WTC11 (cell line): ENCODE measurements around the gene GATA2. TPM values are rescaled to one million over a fixed set of nuclear protein-coding genes. Genes with fewer than 3 reads are reported as not detected.

Source experiments
- ATAC-seq: fragments of 200-7000 bp; cut with Tn5 transposase; 2 replicates; pipeline ENCODE4 v1.10.0; 2021; ENCODE audit warnings: mild to moderate bottlenecking, moderate library complexity
- CTCF ChIA-PET: fragments of 300-600 bp; sonication (Branson Sonifier 250); formaldehyde crosslinking; loops from one replicate; lab custom pipeline; 2021; ENCODE audit warnings: antibody characterized with exemption; lab: Charles Lee
- POLR2A ChIA-PET: fragments of 350-600 bp; sonication (Branson Sonifier 250); formaldehyde crosslinking; loops from one replicate; lab custom pipeline; 2021; ENCODE audit warnings: antibody characterized with exemption; lab: Charles Lee
- DNase-seq: peaks from one replicate; pipeline ENCODE4 v3.0.0; 2021; ENCODE audit warnings: low spot score
- H3K27ac Mint-ChIP-seq: 2 replicates; pipeline ENCODE4 v1.8.0; 2021; ENCODE audit warnings: mixed read lengths
- H3K27me3 Mint-ChIP-seq: 2 replicates; pipeline ENCODE4 v1.8.0; 2021; ENCODE audit warnings: low read depth, mild to moderate bottlenecking, moderate library complexity, mixed read lengths
- H3K36me3 Mint-ChIP-seq: 2 replicates; pipeline ENCODE4 v1.8.0; 2021; ENCODE audit warnings: mixed read lengths
- H3K4me1 Mint-ChIP-seq: 2 replicates; pipeline ENCODE4 v1.8.0; 2022; ENCODE audit warnings: mixed read lengths
- H3K4me3 Mint-ChIP-seq: 2 replicates; pipeline ENCODE4 v1.8.0; 2021; ENCODE audit warnings: mild to moderate bottlenecking, moderate library complexity, mixed read lengths
- H3K9me3 Mint-ChIP-seq: 2 replicates; pipeline ENCODE4 v1.8.0; 2021; ENCODE audit warnings: mixed read lengths
- AR ChIP-seq: fragments of 250-450 bp; sonication (Bioruptor Pico); IDR thresholded peaks from 2 replicates; pipeline ENCODE4 v1.9.0; 2021; ENCODE audit warnings: mild to moderate bottlenecking
- ARID4B ChIP-seq: sonication (generic); formaldehyde crosslinking; IDR thresholded peaks from 2 replicates; pipeline ENCODE4 v1.8.0; 2023; ENCODE audit warnings: missing genetic modification reagents, mild to moderate bottlenecking, borderline replicate concordance
- ATF1 ChIP-seq: sonication (generic); formaldehyde crosslinking; IDR thresholded peaks from 2 replicates; pipeline ENCODE4 v1.8.1; 2023; ENCODE audit warnings: mild to moderate bottlenecking, moderate library complexity, missing genetic modification reagents
- ATF2 ChIP-seq: sonication (generic); formaldehyde crosslinking; IDR thresholded peaks from 2 replicates; pipeline ENCODE4 v1.8.1; 2022; ENCODE audit warnings: low read depth, missing genetic modification reagents, borderline replicate concordance
- ATF3 ChIP-seq: sonication (generic); formaldehyde crosslinking; conservative IDR thresholded peaks from 2 replicates; pipeline ENCODE4 v1.8.1; 2022; ENCODE audit warnings: mild to moderate bottlenecking, missing genetic modification reagents
- ELF4 ChIP-seq: sonication (generic); formaldehyde crosslinking; IDR thresholded peaks from 2 replicates; pipeline ENCODE4 v1.8.1; 2022; ENCODE audit warnings: low read depth, mild to moderate bottlenecking, moderate library complexity, missing genetic modification reagents
- EMX1 ChIP-seq: fragments of 250-450 bp; sonication (Bioruptor Pico); IDR thresholded peaks from 2 replicates; pipeline ENCODE4 v1.8.0; 2021; ENCODE audit warnings: mild to moderate bottlenecking
- FOXJ3 ChIP-seq: sonication (generic); formaldehyde crosslinking; IDR thresholded peaks from 2 replicates; pipeline ENCODE4 v1.9.0; 2021; ENCODE audit warnings: missing genetic modification reagents, mild to moderate bottlenecking, borderline replicate concordance
- FOXP4 ChIP-seq: sonication (generic); formaldehyde crosslinking; IDR thresholded peaks from 2 replicates; pipeline ENCODE4 v1.8.0; 2022; ENCODE audit warnings: mild to moderate bottlenecking, missing genetic modification reagents
- HMGA2 ChIP-seq: fragments of 250-450 bp; sonication (Bioruptor Pico); IDR thresholded peaks from 2 replicates; pipeline ENCODE4 v1.4.0; 2021; ENCODE audit warnings: mild to moderate bottlenecking, moderate library complexity
- IRF1 ChIP-seq: sonication (generic); formaldehyde crosslinking; IDR thresholded peaks from 2 replicates; pipeline ENCODE4 v1.8.0; 2023; ENCODE audit warnings: missing genetic modification reagents
- KAT7 ChIP-seq: sonication (generic); formaldehyde crosslinking; IDR thresholded peaks from 2 replicates; pipeline ENCODE4 v1.8.1; 2023; ENCODE audit warnings: missing genetic modification reagents, mild to moderate bottlenecking, borderline replicate concordance
- MAX ChIP-seq: sonication (generic); formaldehyde crosslinking; IDR thresholded peaks from 2 replicates; pipeline ENCODE4 v1.8.0; 2022; ENCODE audit warnings: mild to moderate bottlenecking, missing genetic modification reagents
- MXD4 ChIP-seq: fragments of 250-450 bp; sonication (Bioruptor Pico); IDR thresholded peaks from 2 replicates; pipeline ENCODE4 v1.8.0; 2021; ENCODE audit warnings: mild to moderate bottlenecking, moderate library complexity, borderline replicate concordance
- NR1H2 ChIP-seq: sonication (generic); formaldehyde crosslinking; IDR thresholded peaks from 2 replicates; pipeline ENCODE4 v1.9.0; 2021; ENCODE audit warnings: mild to moderate bottlenecking, moderate library complexity, missing genetic modification reagents
- PRRX2 ChIP-seq: fragments of 250-450 bp; sonication (Bioruptor Pico); IDR thresholded peaks from 2 replicates; pipeline ENCODE4 v1.8.0; 2021; ENCODE audit warnings: mild to moderate bottlenecking
- RELA ChIP-seq: sonication (generic); formaldehyde crosslinking; IDR thresholded peaks from 2 replicates; pipeline ENCODE4 v1.8.1; 2022; ENCODE audit warnings: missing genetic modification reagents, mild to moderate bottlenecking, borderline replicate concordance
- RORB ChIP-seq: fragments of 250-450 bp; sonication (Bioruptor Pico); IDR thresholded peaks from 2 replicates; pipeline ENCODE4 v1.9.0; 2021; ENCODE audit warnings: mild to moderate bottlenecking
- SMAD4 ChIP-seq: sonication (generic); formaldehyde crosslinking; IDR thresholded peaks from 2 replicates; pipeline ENCODE4 v1.8.0; 2022; ENCODE audit warnings: mild to moderate bottlenecking, missing genetic modification reagents
- SP1 ChIP-seq: sonication (generic); formaldehyde crosslinking; conservative IDR thresholded peaks from 2 replicates; pipeline ENCODE4 v1.8.1; 2022; ENCODE audit warnings: missing genetic modification reagents
- USF1 ChIP-seq: sonication (generic); formaldehyde crosslinking; IDR thresholded peaks from 2 replicates; pipeline ENCODE4 v1.8.0; 2022; ENCODE audit warnings: mild to moderate bottlenecking, missing genetic modification reagents
- total RNA-seq: library from RNA; stranded (reverse); gene quantifications from 3 replicates; pipeline ENCODE4 v1.2.3, GENCODE V29; 2021

The GATA2 gene
- total RNA-seq, 1 experiment from 2014 or later: 1.6 TPM

GRCh38 chr3:128453501-128454309 lies 39.3 kb downstream of the GATA2 start:
- CTCF ChIA-PET: no interaction called here
- ATAC-seq (no peak), DNase-seq (no peak)
- Mint-ChIP-seq H3K27ac (no peak overlapping the region), H3K4me1 (no peaks in the 10 kb centered on the region), H3K4me3 (no peak overlapping the region), H3K27me3 (peaks cover 32% of the 10 kb centered on the region), H3K36me3 (no peaks in the 10 kb centered on the region), H3K9me3 (no peaks in the 10 kb centered on the region)
- POLR2A ChIA-PET: no interaction called here
- TF ChIP-seq FOXP4 (CRISPR knock-in tag) (no peak), ATF3 (CRISPR knock-in tag) (no peak), RORB (CRISPR knock-in tag) (no peak), PRRX2 (no peak), MXD4 (no peak), KAT7 (CRISPR knock-in tag) (no peak), HMGA2 (CRISPR knock-in tag) (no peak), EMX1 (CRISPR knock-in tag) (no peak), NR1H2 (CRISPR knock-in tag) (no peak), SMAD4 (CRISPR knock-in tag) (no peak), AR (CRISPR knock-in tag) (no peak), RELA (CRISPR knock-in tag) (no peak), ARID4B (no peak)

GRCh38 chr3:128452678-128453275 lies 40.2 kb downstream of the GATA2 start:
- DNase-seq: no peak
- Mint-ChIP-seq H3K36me3 (no peaks in the 10 kb centered on the region), H3K27me3 (peaks cover 37% of the 10 kb centered on the region), H3K4me3 (no peak overlapping the region), H3K27ac (no peak overlapping the region), H3K4me1 (no peaks in the 10 kb centered on the region), H3K9me3 (no peaks in the 10 kb centered on the region)
- ATAC-seq: no peak
- CTCF ChIA-PET: interaction anchor here (1.1 kb wide), 1 partner anchor 15 kb away, joined by 3 read pairs; no protein-coding TSS in a partner anchor
- POLR2A ChIA-PET: no interaction called here
- TF ChIP-seq ATF1 (CRISPR knock-in tag) (no peak), USF1 (CRISPR knock-in tag) (no peak), ELF4 (CRISPR knock-in tag) (no peak), SP1 (CRISPR knock-in tag) (no peak), MAX (CRISPR knock-in tag) (no peak), IRF1 (CRISPR knock-in tag) (no peak), ATF2 (no peak), FOXJ3 (CRISPR knock-in tag) (no peak)
